HEK293 (cell line): ENCODE results near the gene SRD5A1.
A peak's percentile ranks its signal among the peaks of the same experiment; 100 is the strongest.

Experiments
- CTCF ChIA-PET: fragments of 350-600 bp; formaldehyde crosslinking; extraction: SDS; loops from one replicate; lab custom pipeline; 2021; ENCODE audit warnings: antibody characterized with exemption; lab: Yijun Ruan, JAX
- POLR2A ChIA-PET: fragments of 300-600 bp; formaldehyde crosslinking; extraction: SDS; loops from one replicate; lab custom pipeline; 2020; ENCODE audit warnings: antibody characterized with exemption, inconsistent platforms; lab: Yijun Ruan, JAX
- H3K27ac ChIP-seq: fragments of 200-500 bp; sonication (Bioruptor generic); 2 replicates; pipeline ENCODE4 v1.5.1; 2014; ENCODE audit warnings: low read depth, low read length, control low read depth, inconsistent platforms; ENCODE audit errors: extremely low read depth
- H3K36me3 ChIP-seq, 2 experiments: fragments of 200-500 bp in 1 of 2; sonication (Bioruptor generic) in 1 of 2; 1 replicate in 1 of 2; 2 replicates in 1 of 2; pipeline ENCODE4 v1.5.1; 2014 to 2017; ENCODE audit warnings: inconsistent platforms in 2 of 2, low read length in 2 of 2; ENCODE audit not compliant: control insufficient read depth in 2 of 2, insufficient read depth in 1 of 2
- H3K4me1 ChIP-seq: fragments of 200-500 bp; sonication (Bioruptor generic); 2 replicates; pipeline ENCODE4 v1.5.1; 2014; ENCODE audit warnings: mild to moderate bottlenecking, low read length, inconsistent platforms; ENCODE audit not compliant: control insufficient read depth, insufficient read depth
- H3K4me3 ChIP-seq: 2 replicates; pipeline ENCODE4 v1.5.1; 2011; ENCODE audit warnings: low read depth, mild to moderate bottlenecking, control low read depth, low read length, moderate library complexity
- H3K9me3 ChIP-seq: fragments of 200-500 bp; sonication (Bioruptor generic); 2 replicates; pipeline ENCODE4 v1.5.1; 2014; ENCODE audit warnings: low read depth, low read length, inconsistent platforms; ENCODE audit not compliant: control insufficient read depth, insufficient read depth
- GLI2 ChIP-seq: fragments of 450-650 bp; formaldehyde crosslinking; IDR thresholded peaks from 2 replicates; pipeline ENCODE4; 2017; ENCODE audit warnings: missing biosample characterization, missing genetic modification characterization, low read depth, borderline replicate concordance
- HOXA7 ChIP-seq: sonication (generic); formaldehyde crosslinking; IDR thresholded peaks from 2 replicates; pipeline ENCODE4 v1.8.1; 2022; ENCODE audit warnings: missing genetic modification reagents, borderline replicate concordance
- KLF16 ChIP-seq: fragments of 450-650 bp; formaldehyde crosslinking; IDR thresholded peaks from 2 replicates; pipeline ENCODE4 v1.5.1; 2017; ENCODE audit warnings: missing biosample characterization, missing genetic modification characterization
- KLF7 ChIP-seq: fragments of 450-650 bp; formaldehyde crosslinking; IDR thresholded peaks from 2 replicates; pipeline ENCODE4 v1.5.1; 2016; ENCODE audit warnings: missing biosample characterization, missing genetic modification characterization, borderline replicate concordance
- KLF8 ChIP-seq: fragments of 450-650 bp; formaldehyde crosslinking; IDR thresholded peaks from 2 replicates; pipeline ENCODE4 v1.5.1; 2016; ENCODE audit warnings: missing biosample characterization, missing genetic modification characterization
- ZFP3 ChIP-seq: fragments of 450-650 bp; formaldehyde crosslinking; IDR thresholded peaks from 2 replicates; pipeline ENCODE4 v1.5.1; 2016; ENCODE audit warnings: low read depth, missing biosample characterization, missing genetic modification characterization
- ZFP37 ChIP-seq: fragments of 450-650 bp; formaldehyde crosslinking; IDR thresholded peaks from 2 replicates; pipeline ENCODE4 v1.5.1; 2016; ENCODE audit warnings: missing biosample characterization, missing genetic modification characterization
- ZNF10 ChIP-seq: fragments of 450-650 bp; formaldehyde crosslinking; IDR thresholded peaks from 2 replicates; pipeline ENCODE4 v1.5.1; 2017; ENCODE audit warnings: missing biosample characterization, missing genetic modification characterization
- ZNF114 ChIP-seq: fragments of 450-650 bp; formaldehyde crosslinking; IDR thresholded peaks from 2 replicates; pipeline ENCODE4 v1.5.0; 2017; ENCODE audit warnings: missing biosample characterization, missing genetic modification characterization
- ZNF121 ChIP-seq: fragments of 450-650 bp; formaldehyde crosslinking; IDR thresholded peaks from 2 replicates; pipeline ENCODE4 v1.5.1; 2016; ENCODE audit warnings: missing biosample characterization, missing genetic modification characterization
- ZNF140 ChIP-seq: fragments of 450-650 bp; formaldehyde crosslinking; IDR thresholded peaks from 2 replicates; pipeline ENCODE4 v1.5.1; 2016; ENCODE audit warnings: missing biosample characterization, missing genetic modification characterization
- ZNF184 ChIP-seq: fragments of 450-650 bp; IDR thresholded peaks from 2 replicates; pipeline ENCODE4 v1.5.1; 2018; ENCODE audit warnings: missing biosample characterization, mild to moderate bottlenecking, missing genetic modification characterization
- ZNF221 ChIP-seq: fragments of 450-650 bp; formaldehyde crosslinking; IDR thresholded peaks from 2 replicates; pipeline ENCODE4 v1.5.1; 2017; ENCODE audit warnings: missing biosample characterization, missing genetic modification characterization, borderline replicate concordance
- ZNF23 ChIP-seq: fragments of 450-650 bp; formaldehyde crosslinking; IDR thresholded peaks from 2 replicates; pipeline ENCODE4 v1.5.1; 2016; ENCODE audit warnings: missing biosample characterization, missing genetic modification characterization, borderline replicate concordance
- ZNF391 ChIP-seq: fragments of 450-650 bp; formaldehyde crosslinking; IDR thresholded peaks from 2 replicates; pipeline ENCODE4 v1.5.1; 2016; ENCODE audit warnings: low read depth, missing biosample characterization, missing genetic modification characterization, borderline replicate concordance
- ZNF530 ChIP-seq: fragments of 450-650 bp; formaldehyde crosslinking; IDR thresholded peaks from 2 replicates; pipeline ENCODE4 v1.5.1; 2016; ENCODE audit warnings: low read depth, missing biosample characterization, missing genetic modification characterization
- ZNF544 ChIP-seq: fragments of 450-650 bp; formaldehyde crosslinking; IDR thresholded peaks from 2 replicates; pipeline ENCODE4 v1.5.0; 2017; ENCODE audit warnings: missing biosample characterization, missing genetic modification characterization
- ZNF549 ChIP-seq: fragments of 450-650 bp; IDR thresholded peaks from 2 replicates; pipeline ENCODE4 v1.5.1; 2018; ENCODE audit warnings: missing biosample characterization, missing genetic modification characterization, mild to moderate bottlenecking, inconsistent platforms, moderate library complexity
- ZNF664 ChIP-seq: fragments of 450-650 bp; formaldehyde crosslinking; IDR thresholded peaks from 2 replicates; pipeline ENCODE4 v1.5.1; 2016; ENCODE audit warnings: missing biosample characterization, missing genetic modification characterization
- TF ChIP-seq, protein P1 (sequence below): fragments of 450-650 bp; formaldehyde crosslinking; IDR thresholded peaks from 2 replicates; pipeline ENCODE4 v1.5.1; 2016; ENCODE audit warnings: missing biosample characterization, missing genetic modification characterization, borderline replicate concordance
- TF ChIP-seq, protein P2 (sequence below): fragments of 450-650 bp; formaldehyde crosslinking; conservative IDR thresholded peaks from 2 replicates; pipeline ENCODE4 v1.5.1; 2016; ENCODE audit warnings: low read depth, missing biosample characterization, missing genetic modification characterization
- TF ChIP-seq, protein P3 (sequence below): fragments of 450-650 bp; formaldehyde crosslinking; conservative IDR thresholded peaks from 2 replicates; pipeline ENCODE4 v1.5.1; 2016; ENCODE audit warnings: low read depth, missing biosample characterization, missing genetic modification characterization
- TF ChIP-seq, protein P4 (sequence below): fragments of 450-650 bp; formaldehyde crosslinking; IDR thresholded peaks from 2 replicates; pipeline ENCODE4 v1.5.1; 2016; ENCODE audit warnings: missing biosample characterization, missing genetic modification characterization, borderline replicate concordance

Gene SRD5A1

DNA sequence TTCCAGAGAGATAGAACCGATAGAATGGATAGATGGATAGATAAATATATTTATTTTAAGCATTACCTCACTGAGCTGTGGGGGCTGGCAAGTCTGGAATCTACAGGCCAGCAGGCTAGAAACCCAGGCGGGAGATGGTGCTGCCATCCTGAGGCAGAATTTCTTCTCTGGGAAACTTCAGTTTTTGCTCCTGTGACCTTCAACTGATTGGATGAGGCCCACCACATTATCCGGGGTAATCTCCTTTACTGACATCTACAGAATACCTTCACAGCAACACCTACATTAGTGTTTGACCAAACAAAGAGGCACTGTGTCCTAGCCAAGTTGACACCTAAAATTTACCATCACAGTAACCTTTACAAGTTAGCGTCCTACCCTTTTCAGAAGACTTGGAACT is 50.8 kb downstream of the SRD5A1 start:
- POLR2A ChIA-PET = no interaction called here
- no peak for TF ChIP-seq ZNF121
- TF ChIP-seq, protein P1, sequence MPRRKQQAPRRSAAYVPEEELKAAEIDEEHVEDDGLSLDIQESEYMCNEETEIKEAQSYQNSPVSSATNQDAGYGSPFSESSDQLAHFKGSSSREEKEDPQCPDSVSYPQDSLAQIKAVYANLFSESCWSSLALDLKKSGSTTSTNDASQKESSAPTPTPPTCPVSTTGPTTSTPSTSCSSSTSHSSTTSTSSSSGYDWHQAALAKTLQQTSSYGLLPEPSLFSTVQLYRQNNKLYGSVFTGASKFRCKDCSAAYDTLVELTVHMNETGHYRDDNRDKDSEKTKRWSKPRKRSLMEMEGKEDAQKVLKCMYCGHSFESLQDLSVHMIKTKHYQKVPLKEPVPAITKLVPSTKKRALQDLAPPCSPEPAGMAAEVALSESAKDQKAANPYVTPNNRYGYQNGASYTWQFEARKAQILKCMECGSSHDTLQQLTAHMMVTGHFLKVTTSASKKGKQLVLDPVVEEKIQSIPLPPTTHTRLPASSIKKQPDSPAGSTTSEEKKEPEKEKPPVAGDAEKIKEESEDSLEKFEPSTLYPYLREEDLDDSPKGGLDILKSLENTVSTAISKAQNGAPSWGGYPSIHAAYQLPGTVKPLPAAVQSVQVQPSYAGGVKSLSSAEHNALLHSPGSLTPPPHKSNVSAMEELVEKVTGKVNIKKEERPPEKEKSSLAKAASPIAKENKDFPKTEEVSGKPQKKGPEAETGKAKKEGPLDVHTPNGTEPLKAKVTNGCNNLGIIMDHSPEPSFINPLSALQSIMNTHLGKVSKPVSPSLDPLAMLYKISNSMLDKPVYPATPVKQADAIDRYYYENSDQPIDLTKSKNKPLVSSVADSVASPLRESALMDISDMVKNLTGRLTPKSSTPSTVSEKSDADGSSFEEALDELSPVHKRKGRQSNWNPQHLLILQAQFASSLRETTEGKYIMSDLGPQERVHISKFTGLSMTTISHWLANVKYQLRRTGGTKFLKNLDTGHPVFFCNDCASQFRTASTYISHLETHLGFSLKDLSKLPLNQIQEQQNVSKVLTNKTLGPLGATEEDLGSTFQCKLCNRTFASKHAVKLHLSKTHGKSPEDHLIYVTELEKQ = no peak
- TF ChIP-seq ZNF544 (tag by site-specific recombination) = no peak
- TF ChIP-seq, protein P2, sequence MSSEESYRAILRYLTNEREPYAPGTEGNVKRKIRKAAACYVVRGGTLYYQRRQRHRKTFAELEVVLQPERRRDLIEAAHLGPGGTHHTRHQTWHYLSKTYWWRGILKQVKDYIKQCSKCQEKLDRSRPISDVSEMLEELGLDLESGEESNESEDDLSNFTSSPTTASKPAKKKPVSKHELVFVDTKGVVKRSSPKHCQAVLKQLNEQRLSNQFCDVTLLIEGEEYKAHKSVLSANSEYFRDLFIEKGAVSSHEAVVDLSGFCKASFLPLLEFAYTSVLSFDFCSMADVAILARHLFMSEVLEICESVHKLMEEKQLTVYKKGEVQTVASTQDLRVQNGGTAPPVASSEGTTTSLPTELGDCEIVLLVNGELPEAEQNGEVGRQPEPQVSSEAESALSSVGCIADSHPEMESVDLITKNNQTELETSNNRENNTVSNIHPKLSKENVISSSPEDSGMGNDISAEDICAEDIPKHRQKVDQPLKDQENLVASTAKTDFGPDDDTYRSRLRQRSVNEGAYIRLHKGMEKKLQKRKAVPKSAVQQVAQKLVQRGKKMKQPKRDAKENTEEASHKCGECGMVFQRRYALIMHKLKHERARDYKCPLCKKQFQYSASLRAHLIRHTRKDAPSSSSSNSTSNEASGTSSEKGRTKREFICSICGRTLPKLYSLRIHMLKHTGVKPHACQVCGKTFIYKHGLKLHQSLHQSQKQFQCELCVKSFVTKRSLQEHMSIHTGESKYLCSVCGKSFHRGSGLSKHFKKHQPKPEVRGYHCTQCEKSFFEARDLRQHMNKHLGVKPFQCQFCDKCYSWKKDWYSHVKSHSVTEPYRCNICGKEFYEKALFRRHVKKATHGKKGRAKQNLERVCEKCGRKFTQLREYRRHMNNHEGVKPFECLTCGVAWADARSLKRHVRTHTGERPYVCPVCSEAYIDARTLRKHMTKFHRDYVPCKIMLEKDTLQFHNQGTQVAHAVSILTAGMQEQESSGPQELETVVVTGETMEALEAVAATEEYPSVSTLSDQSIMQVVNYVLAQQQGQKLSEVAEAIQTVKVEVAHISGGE (tag by site-specific recombination) = no peak
- no peak for TF ChIP-seq ZNF114
- TF ChIP-seq, protein P3, sequence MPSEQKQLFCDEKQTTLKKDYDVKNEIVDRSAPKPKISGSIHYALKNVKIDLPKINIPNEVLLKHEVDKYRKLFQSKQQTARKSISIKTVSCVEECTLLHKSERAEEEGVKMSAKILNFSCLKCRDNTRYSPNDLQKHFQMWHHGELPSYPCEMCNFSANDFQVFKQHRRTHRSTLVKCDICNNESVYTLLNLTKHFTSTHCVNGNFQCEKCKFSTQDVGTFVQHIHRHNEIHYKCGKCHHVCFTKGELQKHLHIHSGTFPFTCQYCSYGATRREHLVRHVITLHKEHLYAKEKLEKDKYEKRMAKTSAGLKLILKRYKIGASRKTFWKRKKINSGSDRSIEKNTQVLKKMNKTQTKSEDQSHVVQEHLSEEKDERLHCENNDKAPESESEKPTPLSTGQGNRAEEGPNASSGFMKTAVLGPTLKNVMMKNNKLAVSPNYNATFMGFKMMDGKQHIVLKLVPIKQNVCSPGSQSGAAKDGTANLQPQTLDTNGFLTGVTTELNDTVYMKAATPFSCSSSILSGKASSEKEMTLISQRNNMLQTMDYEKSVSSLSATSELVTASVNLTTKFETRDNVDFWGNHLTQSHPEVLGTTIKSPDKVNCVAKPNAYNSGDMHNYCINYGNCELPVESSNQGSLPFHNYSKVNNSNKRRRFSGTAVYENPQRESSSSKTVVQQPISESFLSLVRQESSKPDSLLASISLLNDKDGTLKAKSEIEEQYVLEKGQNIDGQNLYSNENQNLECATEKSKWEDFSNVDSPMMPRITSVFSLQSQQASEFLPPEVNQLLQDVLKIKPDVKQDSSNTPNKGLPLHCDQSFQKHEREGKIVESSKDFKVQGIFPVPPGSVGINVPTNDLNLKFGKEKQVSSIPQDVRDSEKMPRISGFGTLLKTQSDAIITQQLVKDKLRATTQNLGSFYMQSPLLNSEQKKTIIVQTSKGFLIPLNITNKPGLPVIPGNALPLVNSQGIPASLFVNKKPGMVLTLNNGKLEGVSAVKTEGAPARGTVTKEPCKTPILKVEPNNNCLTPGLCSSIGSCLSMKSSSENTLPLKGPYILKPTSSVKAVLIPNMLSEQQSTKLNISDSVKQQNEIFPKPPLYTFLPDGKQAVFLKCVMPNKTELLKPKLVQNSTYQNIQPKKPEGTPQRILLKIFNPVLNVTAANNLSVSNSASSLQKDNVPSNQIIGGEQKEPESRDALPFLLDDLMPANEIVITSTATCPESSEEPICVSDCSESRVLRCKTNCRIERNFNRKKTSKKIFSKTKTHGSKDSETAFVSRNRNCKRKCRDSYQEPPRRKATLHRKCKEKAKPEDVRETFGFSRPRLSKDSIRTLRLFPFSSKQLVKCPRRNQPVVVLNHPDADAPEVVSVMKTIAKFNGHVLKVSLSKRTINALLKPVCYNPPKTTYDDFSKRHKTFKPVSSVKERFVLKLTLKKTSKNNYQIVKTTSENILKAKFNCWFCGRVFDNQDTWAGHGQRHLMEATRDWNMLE (tag by site-specific recombination) = no peak
- peak; percentile 96 for TF ChIP-seq ZNF10 (tag by site-specific recombination)
- no peak for TF ChIP-seq ZNF184 (tag by site-specific recombination)
- TF ChIP-seq, all 188 proteins: peak for 1
- H3K4me1 ChIP-seq = no peaks in the 10 kb centered on the region
- H3K36me3 ChIP-seq = no peaks in the 10 kb centered on the region
- no peak overlapping the region for H3K27ac ChIP-seq
- no peaks in the 10 kb centered on the region for H3K9me3 ChIP-seq
- no peak overlapping the region for H3K4me3 ChIP-seq
- CTCF ChIA-PET = no interaction called here

DNA sequence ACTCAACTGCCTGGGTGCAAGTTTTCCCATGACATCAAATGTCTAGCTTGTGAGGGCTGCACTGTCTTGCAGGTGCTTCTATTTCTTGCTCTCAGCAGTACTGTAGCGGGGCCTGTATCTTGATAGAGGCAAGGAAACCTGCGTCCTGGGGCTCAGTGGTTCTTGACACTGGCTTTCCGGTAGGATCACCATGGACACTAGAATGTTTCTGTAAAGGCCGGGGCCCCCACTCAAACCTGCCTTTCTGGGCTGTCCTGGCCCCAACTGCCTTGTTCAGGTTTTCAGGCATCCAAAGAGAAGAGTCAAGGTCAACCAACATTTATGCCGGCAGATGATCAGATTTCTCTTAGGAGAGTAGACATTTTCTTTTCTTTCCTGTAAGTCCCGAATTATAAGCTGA is 53.3 kb downstream of the SRD5A1 start:
- Histone ChIP-seq H3K4me1 (no peaks in the 10 kb centered on the region), H3K9me3 (no peaks in the 10 kb centered on the region), H3K36me3 (no peaks in the 10 kb centered on the region), H3K27ac (no peak overlapping the region), H3K4me3 (no peak overlapping the region)
- ChIA-PET POLR2A (interaction anchor here (1.1 kb wide), 1 partner anchor 31 kb away, joined by 3 read pairs; no protein-coding TSS in a partner anchor), CTCF (no interaction called here)
- TF ChIP-seq ZNF549 (no peak), ZNF23 (tag by site-specific recombination) (no peak), ZNF391 (tag by site-specific recombination) (no peak), ZNF664 (no peak), HOXA7 (CRISPR knock-in tag) (no peak), ZNF530 (tag by site-specific recombination) (no peak), KLF8 (tag by site-specific recombination) (no peak), ZFP3 (tag by site-specific recombination) (no peak), ZNF140 (tag by site-specific recombination) (no peak), KLF7 (no peak), KLF16 (tag by site-specific recombination) (no peak), GLI2 (tag by site-specific recombination) (no peak), ZNF221 (no peak), ZFP37 (tag by site-specific recombination) (no peak)
- TF ChIP-seq, protein P4, sequence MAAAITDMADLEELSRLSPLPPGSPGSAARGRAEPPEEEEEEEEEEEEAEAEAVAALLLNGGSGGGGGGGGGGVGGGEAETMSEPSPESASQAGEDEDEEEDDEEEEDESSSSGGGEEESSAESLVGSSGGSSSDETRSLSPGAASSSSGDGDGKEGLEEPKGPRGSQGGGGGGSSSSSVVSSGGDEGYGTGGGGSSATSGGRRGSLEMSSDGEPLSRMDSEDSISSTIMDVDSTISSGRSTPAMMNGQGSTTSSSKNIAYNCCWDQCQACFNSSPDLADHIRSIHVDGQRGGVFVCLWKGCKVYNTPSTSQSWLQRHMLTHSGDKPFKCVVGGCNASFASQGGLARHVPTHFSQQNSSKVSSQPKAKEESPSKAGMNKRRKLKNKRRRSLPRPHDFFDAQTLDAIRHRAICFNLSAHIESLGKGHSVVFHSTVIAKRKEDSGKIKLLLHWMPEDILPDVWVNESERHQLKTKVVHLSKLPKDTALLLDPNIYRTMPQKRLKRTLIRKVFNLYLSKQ = no peak
